Neural progenitor cell (in vitro differentiated cells): ENCODE data around the gene SLC28A1. TPM values are rescaled to one million over a fixed set of nuclear protein-coding genes. Genes with fewer than 3 reads are reported as not detected.

Source experiments
- DNase-seq: peaks from one replicate; pipeline ENCODE4 v3.0.0-alpha.2; 2016; ENCODE audit warnings: low spot score
- H2AFZ ChIP-seq: fragments of 200-600 bp; sonication (generic); replicated peaks from 2 replicates; pipeline ENCODE4 v1.6.1; 2016; ENCODE audit warnings: antibody characterized with exemption
- H3F3A ChIP-seq: fragments of 200-600 bp; sonication (generic); 2 replicates; pipeline ENCODE4 v1.6.1; 2016; ENCODE audit warnings: antibody characterized with exemption, low read depth
- H3K27ac ChIP-seq: fragments of 200-600 bp; sonication (generic); 2 replicates; pipeline ENCODE4 v1.5.1; 2016; ENCODE audit warnings: mild to moderate bottlenecking
- H3K27me3 ChIP-seq: fragments of 200-600 bp; sonication (generic); 2 replicates; pipeline ENCODE4 v1.6.1; 2016; ENCODE audit warnings: mild to moderate bottlenecking, moderate library complexity
- H3K36me3 ChIP-seq: fragments of 200-600 bp; sonication (generic); 2 replicates; pipeline ENCODE4 v1.5.1; 2016
- H3K4me1 ChIP-seq: fragments of 200-600 bp; sonication (generic); 2 replicates; pipeline ENCODE4 v1.6.1; 2016; ENCODE audit warnings: mixed run types
- H3K4me2 ChIP-seq: fragments of 200-600 bp; sonication (generic); 2 replicates; pipeline ENCODE4 v1.6.1; 2016
- H3K4me3 ChIP-seq: fragments of 200-600 bp; sonication (generic); 2 replicates; pipeline ENCODE4 v1.5.1; 2016
- H3K79me2 ChIP-seq: fragments of 200-600 bp; sonication (generic); 2 replicates; pipeline ENCODE4 v1.6.1; 2016; ENCODE audit warnings: low read depth
- H3K9ac ChIP-seq: fragments of 200-600 bp; sonication (generic); 2 replicates; pipeline ENCODE4 v1.6.1; 2016
- H3K9me3 ChIP-seq: fragments of 200-600 bp; sonication (generic); 2 replicates; pipeline ENCODE4 v1.5.1; 2016; ENCODE audit warnings: low read depth
- H4K20me1 ChIP-seq: fragments of 200-600 bp; sonication (generic); 2 replicates; pipeline ENCODE4 v1.6.1; 2016; ENCODE audit warnings: low read depth
- H3K27ac Mint-ChIP-seq: 3 replicates; pipeline ENCODE4 v1.8.0; 2021; ENCODE audit warnings: mixed read lengths
- H3K27me3 Mint-ChIP-seq: 2 replicates; pipeline ENCODE4 v1.8.0; 2022; ENCODE audit warnings: low read depth, mild to moderate bottlenecking, inconsistent platforms, moderate library complexity, mixed read lengths; ENCODE audit not compliant: insufficient read depth
- H3K36me3 Mint-ChIP-seq: 3 replicates; pipeline ENCODE4 v1.8.0; 2021; ENCODE audit warnings: mixed read lengths
- H3K4me1 Mint-ChIP-seq: 3 replicates; pipeline ENCODE4 v1.8.0; 2021; ENCODE audit warnings: mixed read lengths
- H3K4me3 Mint-ChIP-seq: 3 replicates; pipeline ENCODE4 v1.8.0; 2021; ENCODE audit warnings: mild to moderate bottlenecking, moderate library complexity, mixed read lengths
- H3K9me3 Mint-ChIP-seq: 3 replicates; pipeline ENCODE4 v1.8.0; 2020; ENCODE audit warnings: mixed read lengths
- CTCF ChIP-seq: fragments of 200-600 bp; sonication (generic); IDR thresholded peaks from 2 replicates; pipeline ENCODE4 v1.5.1; 2017; ENCODE audit warnings: antibody characterized with exemption, mild to moderate bottlenecking
- EZH2 ChIP-seq: fragments of 200-600 bp; sonication (generic); IDR thresholded peaks from 2 replicates; pipeline ENCODE4 v1.6.1; 2017; ENCODE audit warnings: antibody characterized with exemption, mild to moderate bottlenecking, moderate library complexity
- EZH2phosphoT487 ChIP-seq: fragments of 200-600 bp; sonication (generic); IDR thresholded peaks from 2 replicates; pipeline ENCODE4 v1.6.1; 2017; ENCODE audit warnings: antibody characterized with exemption
- total RNA-seq: library from RNA; depleted of rRNA; stranded (reverse); fragments of >200 nt; gene quantifications from 2 replicates; pipeline ENCODE4 v1.2.3, GENCODE V29; 2015; ENCODE audit warnings: low replicate concordance

Gene SLC28A1
- total RNA-seq, 1 donor from 2014 or later, result not detected

DNA sequence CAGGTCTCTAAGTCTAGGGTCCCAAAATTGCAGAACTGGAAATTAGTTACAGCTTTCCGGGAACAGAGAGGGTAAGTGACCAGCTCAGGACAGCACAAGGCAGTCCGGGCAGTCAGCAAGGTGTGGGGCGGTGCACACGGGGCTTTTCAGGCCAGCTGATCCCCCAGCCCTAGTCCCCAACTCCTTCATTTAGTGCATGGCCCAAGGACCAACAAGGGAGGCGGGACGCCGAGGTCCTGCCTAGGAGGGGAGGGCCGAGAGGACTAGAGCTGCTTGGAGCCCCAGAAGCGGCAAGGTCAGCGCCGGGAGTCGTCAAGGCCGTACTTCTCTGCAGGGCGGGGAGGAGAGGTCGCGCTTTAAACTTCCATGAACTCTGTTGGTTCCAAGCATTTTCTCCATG, 95.2 kb downstream of the SLC28A1 start:
- no peak overlapping the region for H3K9ac ChIP-seq
- H3K79me2 ChIP-seq, result no peaks in the 10 kb centered on the region
- peak overlapping the region; percentile 80 for H3K4me2 ChIP-seq
- Mint-ChIP-seq H3K27ac (no peak overlapping the region), H3K4me3 (peak overlapping the region; percentile 90), H3K4me1 (peaks cover 20% of the 10 kb centered on the region), H3K27me3 (peaks cover 23% of the 10 kb centered on the region), H3K9me3 (no peaks in the 10 kb centered on the region), H3K36me3 (peaks cover 2% of the 10 kb centered on the region)
- H3K4me1 ChIP-seq, result peaks cover 6% of the 10 kb centered on the region
- H3K9me3 ChIP-seq, result no peaks in the 10 kb centered on the region
- peaks cover 16% of the 10 kb centered on the region for H4K20me1 ChIP-seq
- TF ChIP-seq EZH2 (no peak), EZH2phosphoT487 (peak; percentile 59), CTCF (no peak)
- peaks cover 70% of the 10 kb centered on the region for H3K27me3 ChIP-seq
- no peak overlapping the region for H3K27ac ChIP-seq
- peak overlapping the region; percentile 62 for H3K4me3 ChIP-seq
- peaks cover 29% of the 10 kb centered on the region for H3F3A ChIP-seq
- H2AFZ ChIP-seq, result peak overlapping the region; percentile 34
- H3K36me3 ChIP-seq, result no peaks in the 10 kb centered on the region
- DNase-seq, result peak; percentile 45

DNA sequence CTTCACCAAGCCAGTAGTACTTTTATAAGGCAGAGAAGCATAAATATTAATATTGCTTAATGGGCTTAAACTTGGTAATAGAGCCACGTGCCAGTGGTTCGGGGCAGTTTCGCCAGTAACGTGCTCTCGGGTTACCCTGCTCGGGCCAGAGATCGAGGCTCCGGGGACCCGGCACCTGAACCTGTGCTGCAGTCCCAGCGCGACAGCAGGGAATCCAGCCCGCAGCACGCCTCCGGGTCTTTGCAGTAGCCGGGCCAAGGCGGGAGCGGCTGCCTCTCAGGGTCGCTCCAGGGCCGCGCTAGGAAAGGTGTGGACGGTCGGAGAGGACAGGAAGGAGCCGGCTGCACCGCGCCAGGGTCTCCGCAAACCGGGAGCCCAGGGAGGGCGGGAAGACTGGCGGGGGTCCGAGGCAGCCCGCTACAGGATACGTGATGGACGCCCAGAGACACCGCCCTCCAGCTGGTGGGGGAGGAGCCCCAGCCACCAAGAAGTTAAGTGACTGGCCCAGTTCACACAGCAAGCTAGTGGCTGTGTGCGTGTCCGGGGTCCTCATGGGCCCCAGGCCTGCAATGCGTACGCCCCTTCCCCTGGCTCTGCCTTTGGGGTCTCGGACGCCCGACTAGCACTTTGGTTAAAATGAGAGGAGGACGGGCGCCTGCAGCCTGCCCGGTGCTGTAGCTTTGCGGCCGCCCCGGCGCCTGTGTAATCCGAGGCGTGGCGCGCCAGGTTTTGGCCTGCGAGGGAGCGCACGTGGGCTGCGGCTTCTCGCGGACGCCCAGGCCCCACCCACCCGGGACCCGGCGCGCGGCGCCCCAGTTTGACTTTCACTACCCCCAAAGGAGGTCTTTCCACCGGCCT, 96.0 kb downstream of the SLC28A1 start:
- peaks cover 23% of the 10 kb centered on the region for H3K27me3 Mint-ChIP-seq
- H3K4me3 ChIP-seq, result peak overlapping the region; percentile 62
- no peaks in the 10 kb centered on the region for H3K9me3 ChIP-seq
- peaks cover 16% of the 10 kb centered on the region for H4K20me1 ChIP-seq
- peaks cover 29% of the 10 kb centered on the region for H3F3A ChIP-seq
- no peak overlapping the region for H3K27ac ChIP-seq
- H3K36me3 ChIP-seq, result no peaks in the 10 kb centered on the region
- peak; percentile 91 for DNase-seq
- peaks cover 20% of the 10 kb centered on the region for H3K4me1 Mint-ChIP-seq
- H3K9ac ChIP-seq, result no peak overlapping the region
- H3K79me2 ChIP-seq, result no peaks in the 10 kb centered on the region
- peaks cover 6% of the 10 kb centered on the region for H3K4me1 ChIP-seq
- peak overlapping the region; percentile 94 for H2AFZ ChIP-seq
- no peaks in the 10 kb centered on the region for H3K9me3 Mint-ChIP-seq
- peak overlapping the region; percentile 80 for H3K4me2 ChIP-seq
- H3K27ac Mint-ChIP-seq, result no peak overlapping the region
- peaks cover 2% of the 10 kb centered on the region for H3K36me3 Mint-ChIP-seq
- TF ChIP-seq CTCF (no peak), EZH2phosphoT487 (peak; percentile 50), EZH2 (peak; percentile 87)
- peak overlapping the region; percentile 90 for H3K4me3 Mint-ChIP-seq
- peaks cover 77% of the 10 kb centered on the region for H3K27me3 ChIP-seq

GRCh38 chr15:84981054-84981710, 96.7 kb downstream of the SLC28A1 start:
- no peak overlapping the region for H3K27ac Mint-ChIP-seq
- Histone ChIP-seq H3K4me3 (peak overlapping the region; percentile 62), H3K79me2 (no peaks in the 10 kb centered on the region), H3K4me2 (peak overlapping the region; percentile 80), H3K36me3 (no peaks in the 10 kb centered on the region), H3K4me1 (peaks cover 6% of the 10 kb centered on the region), H4K20me1 (peaks cover 16% of the 10 kb centered on the region), H3K9ac (no peak overlapping the region), H3F3A (peaks cover 29% of the 10 kb centered on the region), H3K27ac (no peak overlapping the region), H2AFZ (peak overlapping the region; percentile 94), H3K27me3 (peaks cover 77% of the 10 kb centered on the region), H3K9me3 (no peaks in the 10 kb centered on the region)
- H3K36me3 Mint-ChIP-seq, result peaks cover 2% of the 10 kb centered on the region
- H3K27me3 Mint-ChIP-seq, result peaks cover 23% of the 10 kb centered on the region
- no peaks in the 10 kb centered on the region for H3K9me3 Mint-ChIP-seq
- TF ChIP-seq CTCF, result peak; percentile 25
- TF ChIP-seq EZH2phosphoT487, result no peak
- TF ChIP-seq EZH2, result peak; percentile 55
- peak overlapping the region; percentile 90 for H3K4me3 Mint-ChIP-seq
- H3K4me1 Mint-ChIP-seq, result peaks cover 20% of the 10 kb centered on the region
- DNase-seq, result peak; percentile 95
